ENCODE results near the gene MAMDC2.

The MAMDC2 gene

GRCh38 chr9:70064496-70064895 lies 20.8 kb downstream of the MAMDC2 start:
- DNase-seq (ENCODE audit: low read depth) = no peak

- DNase-seq (ENCODE audit: low read depth) = no peak
Measured at GRCh38 chr9:70065572-70065971, 21.9 kb downstream of the MAMDC2 start.

GRCh38 chr9:70066418-70066817 lies 22.8 kb downstream of the MAMDC2 start:
- no peak for DNase-seq (ENCODE audit: low read depth)

- no peak for DNase-seq (ENCODE audit: low read depth)
Measured at GRCh38 chr9:70066874-70067273, 23.2 kb downstream of the MAMDC2 start.

- no peak for DNase-seq (ENCODE audit: low read depth)
Measured at GRCh38 chr9:70069704-70070103, 26.1 kb downstream of the MAMDC2 start.

GRCh38 chr9:70073193-70073592 lies 29.5 kb downstream of the MAMDC2 start:
- DNase-seq (ENCODE audit: low read depth) = no peak

GRCh38 chr9:70073756-70074155 lies 30.1 kb downstream of the MAMDC2 start:
- DNase-seq (ENCODE audit: low read depth) = no peak

- DNase-seq (ENCODE audit: low read depth) = no peak
Measured at GRCh38 chr9:70076678-70077077, 33.0 kb downstream of the MAMDC2 start.

- DNase-seq (ENCODE audit: low read depth) = no peak
Measured at GRCh38 chr9:70079417-70080037, 35.9 kb downstream of the MAMDC2 start.

GRCh38 chr9:70080481-70081119 lies 37.0 kb downstream of the MAMDC2 start:
- DNase-seq (ENCODE audit: low read depth) = peak; percentile 25

GRCh38 chr9:70081120-70081495 lies 37.5 kb downstream of the MAMDC2 start:
- DNase-seq (ENCODE audit: low read depth) = no peak

GRCh38 chr9:70083429-70083828 lies 39.8 kb downstream of the MAMDC2 start:
- DNase-seq (ENCODE audit: low read depth) = no peak

- no peak for DNase-seq (ENCODE audit: low read depth)
Measured at GRCh38 chr9:70085241-70085640, 41.6 kb downstream of the MAMDC2 start.

GRCh38 chr9:70091103-70091502 lies 47.5 kb downstream of the MAMDC2 start:
- no peak for DNase-seq (ENCODE audit: low read depth)

- no peak for DNase-seq (ENCODE audit: low read depth)
Measured at GRCh38 chr9:70091572-70091971, 47.9 kb downstream of the MAMDC2 start.

GRCh38 chr9:70092190-70092589 lies 48.5 kb downstream of the MAMDC2 start:
- DNase-seq (ENCODE audit: low read depth) = no peak

- no peak for DNase-seq (ENCODE audit: low read depth)
Measured at GRCh38 chr9:70093095-70093494, 49.4 kb downstream of the MAMDC2 start.

GRCh38 chr9:70093944-70094343 lies 50.3 kb downstream of the MAMDC2 start:
- DNase-seq (ENCODE audit: low read depth) = no peak

- no peak for DNase-seq (ENCODE audit: low read depth)
Measured at GRCh38 chr9:70094747-70095146, 51.1 kb downstream of the MAMDC2 start.

GRCh38 chr9:70097187-70097586 lies 53.5 kb downstream of the MAMDC2 start:
- no peak for DNase-seq (ENCODE audit: low read depth)

- DNase-seq (ENCODE audit: low read depth) = no peak
Measured at GRCh38 chr9:70100362-70100761, 56.7 kb downstream of the MAMDC2 start.

GRCh38 chr9:70101265-70101664 lies 57.6 kb downstream of the MAMDC2 start:
- no peak for DNase-seq (ENCODE audit: low read depth)

- no peak for DNase-seq (ENCODE audit: low read depth)
Measured at GRCh38 chr9:70105147-70105546, 61.5 kb downstream of the MAMDC2 start.

- no peak for DNase-seq (ENCODE audit: low read depth)
Measured at GRCh38 chr9:70106571-70106970, 62.9 kb downstream of the MAMDC2 start.
